Measurements from ENCODE around the gene ATP2A1.

GRCh38 chr16:28927815-28928214 lies 49.5 kb downstream of the ATP2A1 start:
- TF ChIP-seq, protein P1, sequence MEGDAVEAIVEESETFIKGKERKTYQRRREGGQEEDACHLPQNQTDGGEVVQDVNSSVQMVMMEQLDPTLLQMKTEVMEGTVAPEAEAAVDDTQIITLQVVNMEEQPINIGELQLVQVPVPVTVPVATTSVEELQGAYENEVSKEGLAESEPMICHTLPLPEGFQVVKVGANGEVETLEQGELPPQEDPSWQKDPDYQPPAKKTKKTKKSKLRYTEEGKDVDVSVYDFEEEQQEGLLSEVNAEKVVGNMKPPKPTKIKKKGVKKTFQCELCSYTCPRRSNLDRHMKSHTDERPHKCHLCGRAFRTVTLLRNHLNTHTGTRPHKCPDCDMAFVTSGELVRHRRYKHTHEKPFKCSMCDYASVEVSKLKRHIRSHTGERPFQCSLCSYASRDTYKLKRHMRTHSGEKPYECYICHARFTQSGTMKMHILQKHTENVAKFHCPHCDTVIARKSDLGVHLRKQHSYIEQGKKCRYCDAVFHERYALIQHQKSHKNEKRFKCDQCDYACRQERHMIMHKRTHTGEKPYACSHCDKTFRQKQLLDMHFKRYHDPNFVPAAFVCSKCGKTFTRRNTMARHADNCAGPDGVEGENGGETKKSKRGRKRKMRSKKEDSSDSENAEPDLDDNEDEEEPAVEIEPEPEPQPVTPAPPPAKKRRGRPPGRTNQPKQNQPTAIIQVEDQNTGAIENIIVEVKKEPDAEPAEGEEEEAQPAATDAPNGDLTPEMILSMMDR (conservative IDR thresholded peaks at IDR 0.05): no peak
- no peak for TF ChIP-seq EZH2 (IDR thresholded peaks at IDR 0.05; ENCODE audit: low read depth)
